ENCODE measurements around the gene UNK. TPM values are rescaled to one million over a fixed set of nuclear protein-coding genes. Genes with fewer than 3 reads are reported as not detected.

Gene UNK
- total RNA-seq, 1 experiment from 2014 or later: 35.4 TPM

DNA sequence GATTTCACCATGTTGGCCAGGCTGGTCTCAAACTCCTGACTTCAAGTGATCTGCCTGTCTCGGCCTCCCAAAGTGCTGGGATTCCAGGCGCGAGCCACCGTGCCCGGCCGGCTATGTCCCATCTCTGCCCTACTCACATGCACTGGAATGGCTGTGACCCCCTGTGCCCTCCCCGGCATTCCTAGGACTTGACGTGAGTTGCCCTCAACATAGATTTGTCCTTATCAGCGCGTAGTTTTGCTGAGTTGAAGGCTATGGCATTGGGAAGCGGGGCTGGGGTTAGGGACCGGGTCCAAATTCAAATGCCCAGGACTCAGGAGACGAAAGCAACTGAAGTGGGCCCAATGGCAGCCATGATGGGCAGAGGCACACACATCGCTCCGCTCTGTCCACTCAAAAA lies 53.8 kb downstream of the UNK start:
- H3K27ac Mint-ChIP-seq: no peak overlapping the region

More for the DNA sequence above, 53.8 kb downstream of the UNK start:
- no peak for ATAC-seq
- Mint-ChIP-seq H3K27me3 (ENCODE audit: low read depth) (no peaks in the 10 kb centered on the region), H3K4me3 (no peak overlapping the region), H3K36me3 (no peaks in the 10 kb centered on the region), H3K9me3 (no peaks in the 10 kb centered on the region), H3K4me1 (peaks cover 9% of the 10 kb centered on the region)
- no peak for DNase-seq (ENCODE audit: low spot score)
- TF ChIP-seq OVOL2 (CRISPR knock-in tag; IDR thresholded peaks at IDR 0.05; ENCODE audit: borderline replicate concordance): no peak
- TF ChIP-seq ETV6 (CRISPR knock-in tag; IDR thresholded peaks at IDR 0.05): no peak
- TF ChIP-seq ZBTB21 (CRISPR knock-in tag; IDR thresholded peaks at IDR 0.05; ENCODE audit: borderline replicate concordance): no peak
- TF ChIP-seq MAX (CRISPR knock-in tag; IDR thresholded peaks at IDR 0.05): no peak
- TF ChIP-seq NFYB (CRISPR knock-in tag; conservative IDR thresholded peaks at IDR 0.05; ENCODE audit: low read depth): no peak
- TF ChIP-seq, protein P1, sequence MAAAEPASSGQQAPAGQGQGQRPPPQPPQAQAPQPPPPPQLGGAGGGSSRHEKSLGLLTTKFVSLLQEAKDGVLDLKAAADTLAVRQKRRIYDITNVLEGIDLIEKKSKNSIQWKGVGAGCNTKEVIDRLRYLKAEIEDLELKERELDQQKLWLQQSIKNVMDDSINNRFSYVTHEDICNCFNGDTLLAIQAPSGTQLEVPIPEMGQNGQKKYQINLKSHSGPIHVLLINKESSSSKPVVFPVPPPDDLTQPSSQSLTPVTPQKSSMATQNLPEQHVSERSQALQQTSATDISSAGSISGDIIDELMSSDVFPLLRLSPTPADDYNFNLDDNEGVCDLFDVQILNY (CRISPR knock-in tag; IDR thresholded peaks at IDR 0.05): no peak
- TF ChIP-seq, protein P2, sequence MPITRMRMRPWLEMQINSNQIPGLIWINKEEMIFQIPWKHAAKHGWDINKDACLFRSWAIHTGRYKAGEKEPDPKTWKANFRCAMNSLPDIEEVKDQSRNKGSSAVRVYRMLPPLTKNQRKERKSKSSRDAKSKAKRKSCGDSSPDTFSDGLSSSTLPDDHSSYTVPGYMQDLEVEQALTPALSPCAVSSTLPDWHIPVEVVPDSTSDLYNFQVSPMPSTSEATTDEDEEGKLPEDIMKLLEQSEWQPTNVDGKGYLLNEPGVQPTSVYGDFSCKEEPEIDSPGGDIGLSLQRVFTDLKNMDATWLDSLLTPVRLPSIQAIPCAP (CRISPR knock-in tag; IDR thresholded peaks at IDR 0.05): no peak
- TF ChIP-seq NFE2L1 (CRISPR knock-in tag; IDR thresholded peaks at IDR 0.05): no peak
- no peak for TF ChIP-seq FOXP4 (CRISPR knock-in tag; IDR thresholded peaks at IDR 0.05)
- no peak for TF ChIP-seq ZNF232 (CRISPR knock-in tag; IDR thresholded peaks at IDR 0.05)
- TF ChIP-seq, protein P3, sequence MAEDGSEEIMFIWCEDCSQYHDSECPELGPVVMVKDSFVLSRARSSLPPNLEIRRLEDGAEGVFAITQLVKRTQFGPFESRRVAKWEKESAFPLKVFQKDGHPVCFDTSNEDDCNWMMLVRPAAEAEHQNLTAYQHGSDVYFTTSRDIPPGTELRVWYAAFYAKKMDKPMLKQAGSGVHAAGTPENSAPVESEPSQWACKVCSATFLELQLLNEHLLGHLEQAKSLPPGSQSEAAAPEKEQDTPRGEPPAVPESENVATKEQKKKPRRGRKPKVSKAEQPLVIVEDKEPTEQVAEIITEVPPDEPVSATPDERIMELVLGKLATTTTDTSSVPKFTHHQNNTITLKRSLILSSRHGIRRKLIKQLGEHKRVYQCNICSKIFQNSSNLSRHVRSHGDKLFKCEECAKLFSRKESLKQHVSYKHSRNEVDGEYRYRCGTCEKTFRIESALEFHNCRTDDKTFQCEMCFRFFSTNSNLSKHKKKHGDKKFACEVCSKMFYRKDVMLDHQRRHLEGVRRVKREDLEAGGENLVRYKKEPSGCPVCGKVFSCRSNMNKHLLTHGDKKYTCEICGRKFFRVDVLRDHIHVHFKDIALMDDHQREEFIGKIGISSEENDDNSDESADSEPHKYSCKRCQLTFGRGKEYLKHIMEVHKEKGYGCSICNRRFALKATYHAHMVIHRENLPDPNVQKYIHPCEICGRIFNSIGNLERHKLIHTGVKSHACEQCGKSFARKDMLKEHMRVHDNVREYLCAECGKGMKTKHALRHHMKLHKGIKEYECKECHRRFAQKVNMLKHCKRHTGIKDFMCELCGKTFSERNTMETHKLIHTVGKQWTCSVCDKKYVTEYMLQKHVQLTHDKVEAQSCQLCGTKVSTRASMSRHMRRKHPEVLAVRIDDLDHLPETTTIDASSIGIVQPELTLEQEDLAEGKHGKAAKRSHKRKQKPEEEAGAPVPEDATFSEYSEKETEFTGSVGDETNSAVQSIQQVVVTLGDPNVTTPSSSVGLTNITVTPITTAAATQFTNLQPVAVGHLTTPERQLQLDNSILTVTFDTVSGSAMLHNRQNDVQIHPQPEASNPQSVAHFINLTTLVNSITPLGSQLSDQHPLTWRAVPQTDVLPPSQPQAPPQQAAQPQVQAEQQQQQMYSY (CRISPR knock-in tag; IDR thresholded peaks at IDR 0.05): no peak
- no peak for TF ChIP-seq ZNF396 (CRISPR knock-in tag; IDR thresholded peaks at IDR 0.05; ENCODE audit: borderline replicate concordance)
- TF ChIP-seq, protein P4, sequence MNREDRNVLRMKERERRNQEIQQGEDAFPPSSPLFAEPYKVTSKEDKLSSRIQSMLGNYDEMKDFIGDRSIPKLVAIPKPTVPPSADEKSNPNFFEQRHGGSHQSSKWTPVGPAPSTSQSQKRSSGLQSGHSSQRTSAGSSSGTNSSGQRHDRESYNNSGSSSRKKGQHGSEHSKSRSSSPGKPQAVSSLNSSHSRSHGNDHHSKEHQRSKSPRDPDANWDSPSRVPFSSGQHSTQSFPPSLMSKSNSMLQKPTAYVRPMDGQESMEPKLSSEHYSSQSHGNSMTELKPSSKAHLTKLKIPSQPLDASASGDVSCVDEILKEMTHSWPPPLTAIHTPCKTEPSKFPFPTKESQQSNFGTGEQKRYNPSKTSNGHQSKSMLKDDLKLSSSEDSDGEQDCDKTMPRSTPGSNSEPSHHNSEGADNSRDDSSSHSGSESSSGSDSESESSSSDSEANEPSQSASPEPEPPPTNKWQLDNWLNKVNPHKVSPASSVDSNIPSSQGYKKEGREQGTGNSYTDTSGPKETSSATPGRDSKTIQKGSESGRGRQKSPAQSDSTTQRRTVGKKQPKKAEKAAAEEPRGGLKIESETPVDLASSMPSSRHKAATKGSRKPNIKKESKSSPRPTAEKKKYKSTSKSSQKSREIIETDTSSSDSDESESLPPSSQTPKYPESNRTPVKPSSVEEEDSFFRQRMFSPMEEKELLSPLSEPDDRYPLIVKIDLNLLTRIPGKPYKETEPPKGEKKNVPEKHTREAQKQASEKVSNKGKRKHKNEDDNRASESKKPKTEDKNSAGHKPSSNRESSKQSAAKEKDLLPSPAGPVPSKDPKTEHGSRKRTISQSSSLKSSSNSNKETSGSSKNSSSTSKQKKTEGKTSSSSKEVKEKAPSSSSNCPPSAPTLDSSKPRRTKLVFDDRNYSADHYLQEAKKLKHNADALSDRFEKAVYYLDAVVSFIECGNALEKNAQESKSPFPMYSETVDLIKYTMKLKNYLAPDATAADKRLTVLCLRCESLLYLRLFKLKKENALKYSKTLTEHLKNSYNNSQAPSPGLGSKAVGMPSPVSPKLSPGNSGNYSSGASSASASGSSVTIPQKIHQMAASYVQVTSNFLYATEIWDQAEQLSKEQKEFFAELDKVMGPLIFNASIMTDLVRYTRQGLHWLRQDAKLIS (CRISPR knock-in tag; IDR thresholded peaks at IDR 0.05; ENCODE audit: borderline replicate concordance): no peak
- ChIA-PET POLR2A (interaction anchor here (1.2 kb wide), 1 partner anchor 11 kb away, joined by 4 read pairs; no protein-coding TSS in a partner anchor), CTCF (interaction anchor here (0.7 to 6.6 kb wide), 4 partner anchors 8 to 211 kb away, joined by 3 to 76 read pairs (median 14); partner anchors contain the start of gene UNC13D)

Measured in WTC11 (cell line).